Osteocyte (in vitro differentiated cells): Measurements from ENCODE around the gene DYNC2H1. TPM values are rescaled to one million over a fixed set of nuclear protein-coding genes. Genes with fewer than 3 reads are reported as not detected.
A peak's percentile ranks its signal among the peaks of the same experiment; 100 is the strongest.
"Not testable (repeated sequence)": the region's sequence is repeated elsewhere in the genome, so short reads cannot be mapped to it uniquely, and the experiment has no call there.

ENCODE experiments used
- DNase-seq: peaks from one replicate; pipeline ENCODE4 v3.0.0; 2021; ENCODE audit warnings: mixed read lengths; ENCODE audit not compliant: unreplicated experiment; ENCODE audit errors: extremely low spot score
- H3K27ac Mint-ChIP-seq: one replicate; pipeline ENCODE4 v1.8.0; 2021; ENCODE audit warnings: mild to moderate bottlenecking, mixed read lengths; ENCODE audit not compliant: unreplicated experiment
- H3K27me3 Mint-ChIP-seq: one replicate; pipeline ENCODE4 v1.8.0; 2021; ENCODE audit warnings: mixed read lengths; ENCODE audit not compliant: unreplicated experiment
- H3K36me3 Mint-ChIP-seq: one replicate; pipeline ENCODE4 v1.8.0; 2021; ENCODE audit warnings: mixed read lengths; ENCODE audit not compliant: unreplicated experiment
- H3K4me1 Mint-ChIP-seq: one replicate; pipeline ENCODE4 v1.8.0; 2021; ENCODE audit warnings: mixed read lengths; ENCODE audit not compliant: unreplicated experiment
- H3K4me3 Mint-ChIP-seq: one replicate; pipeline ENCODE4 v1.8.0; 2021; ENCODE audit warnings: mild to moderate bottlenecking, moderate library complexity, mixed read lengths; ENCODE audit not compliant: unreplicated experiment
- H3K9me3 Mint-ChIP-seq: one replicate; pipeline ENCODE4 v1.8.0; 2021; ENCODE audit warnings: mixed read lengths; ENCODE audit not compliant: unreplicated experiment
- CTCF ChIP-seq: fragments of 200-600 bp; sonication (generic); IDR thresholded peaks from 2 replicates; pipeline ENCODE4 v1.5.0; 2021; ENCODE audit warnings: antibody characterized with exemption, mild to moderate bottlenecking, moderate library complexity
- total RNA-seq: library from RNA; stranded (reverse); gene quantifications from 2 replicates; pipeline ENCODE4 v1.2.1, GENCODE V29; 2021

The DYNC2H1 gene
- total RNA-seq, 1 donor from 2014 or later = 23.4 TPM

GRCh38 chr11:103368145-103368544 lies 258.9 kb downstream of the DYNC2H1 start:
- Mint-ChIP-seq H3K36me3 (peaks cover 13% of the 10 kb centered on the region), H3K9me3 (peaks cover 8% of the 10 kb centered on the region), H3K4me3 (no peak overlapping the region), H3K27me3 (no peaks in the 10 kb centered on the region), H3K4me1 (peaks cover 26% of the 10 kb centered on the region), H3K27ac (peak overlapping the region; percentile 27)
- no peak for TF ChIP-seq CTCF
- DNase-seq = no peak

DNA sequence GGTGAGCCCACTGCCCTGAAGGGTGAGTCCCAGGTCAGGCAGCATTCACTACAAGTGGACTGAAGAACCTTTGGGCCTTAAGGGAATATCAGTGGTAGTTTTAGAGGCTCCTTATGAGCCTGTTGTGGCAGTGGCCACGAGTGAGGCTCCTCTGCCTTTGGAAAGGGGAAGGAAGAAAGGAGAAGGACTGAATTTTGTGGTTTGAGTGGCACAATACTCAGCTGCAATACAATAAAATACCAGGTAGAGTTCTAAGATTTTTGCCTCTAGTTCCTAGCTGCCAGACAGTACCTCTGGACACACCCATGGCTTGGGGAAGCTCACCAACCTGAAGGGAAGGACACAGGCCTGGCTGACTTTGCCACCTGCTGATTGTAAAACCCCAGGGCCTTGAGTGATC lies 260.9 kb downstream of the DYNC2H1 start:
- Mint-ChIP-seq H3K36me3 (peaks cover 16% of the 10 kb centered on the region), H3K4me1 (peaks cover 10% of the 10 kb centered on the region), H3K9me3 (peaks cover 23% of the 10 kb centered on the region), H3K27ac (no peak overlapping the region), H3K4me3 (no peak overlapping the region), H3K27me3 (no peaks in the 10 kb centered on the region)
- no peak for DNase-seq
- no peak for TF ChIP-seq CTCF

DNA sequence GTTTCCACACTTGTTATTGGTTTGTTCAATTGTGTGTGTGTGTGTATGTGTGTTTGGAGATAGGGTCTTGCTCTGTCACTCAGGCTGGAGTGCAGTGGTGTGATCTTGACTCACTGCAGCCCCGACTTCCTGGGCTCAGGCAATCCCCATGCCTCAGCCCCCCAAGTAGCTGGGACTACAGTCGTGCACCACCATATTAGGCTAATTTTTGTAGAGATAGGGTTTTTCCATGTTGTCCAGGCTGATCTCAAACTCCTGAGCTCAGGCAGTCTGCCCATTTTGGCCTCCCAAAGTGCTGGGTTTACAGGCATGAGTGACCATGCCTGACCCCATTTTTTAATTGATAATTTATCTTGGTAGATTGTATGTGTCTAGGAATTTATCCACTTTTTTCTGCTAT lies 263.7 kb downstream of the DYNC2H1 start:
- Mint-ChIP-seq H3K27me3 (no peaks in the 10 kb centered on the region), H3K4me1 (peaks cover 5% of the 10 kb centered on the region), H3K4me3 (no peak overlapping the region), H3K9me3 (peaks cover 36% of the 10 kb centered on the region), H3K36me3 (peaks cover 18% of the 10 kb centered on the region), H3K27ac (no peak overlapping the region)
- DNase-seq = no peak
- no peak for TF ChIP-seq CTCF

DNA sequence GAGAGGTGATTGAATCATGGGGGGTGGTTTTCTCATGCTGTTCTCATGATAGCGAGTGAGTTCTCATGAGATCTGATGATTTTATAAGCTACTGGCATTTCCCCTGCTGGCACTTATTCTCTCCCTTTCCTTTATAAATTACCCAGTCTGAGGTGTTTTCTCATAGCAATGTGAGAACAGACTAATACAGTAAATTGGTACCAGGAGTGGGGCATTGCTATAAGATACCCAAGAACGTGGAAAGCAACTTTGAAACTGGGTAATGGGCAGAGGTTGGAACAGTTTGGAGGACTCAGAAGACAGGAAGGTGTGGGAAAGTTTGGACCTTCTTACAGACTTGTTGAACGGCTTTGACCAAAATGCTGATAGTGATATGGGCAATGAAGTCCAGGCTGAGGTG lies 265.0 kb downstream of the DYNC2H1 start:
- Mint-ChIP-seq H3K9me3 (peaks cover 36% of the 10 kb centered on the region), H3K36me3 (peaks cover 18% of the 10 kb centered on the region)
- not testable (repeated sequence) for DNase-seq, H3K27ac Mint-ChIP-seq, H3K4me1 Mint-ChIP-seq, H3K27me3 Mint-ChIP-seq, H3K4me3 Mint-ChIP-seq

GRCh38 chr11:103378931-103379330 lies 269.7 kb downstream of the DYNC2H1 start:
- no peak overlapping the region for H3K4me3 Mint-ChIP-seq
- peaks cover 7% of the 10 kb centered on the region for H3K36me3 Mint-ChIP-seq
- peaks cover 20% of the 10 kb centered on the region for H3K9me3 Mint-ChIP-seq
- H3K4me1 Mint-ChIP-seq = no peaks in the 10 kb centered on the region
- H3K27ac Mint-ChIP-seq = no peak overlapping the region
- no peaks in the 10 kb centered on the region for H3K27me3 Mint-ChIP-seq
- DNase-seq = no peak
- TF ChIP-seq CTCF = no peak

GRCh38 chr11:103380031-103380430 lies 270.8 kb downstream of the DYNC2H1 start:
- no peak for TF ChIP-seq CTCF
- Mint-ChIP-seq H3K9me3 (peaks cover 13% of the 10 kb centered on the region), H3K4me3 (no peak overlapping the region), H3K27me3 (no peaks in the 10 kb centered on the region), H3K4me1 (peaks cover 7% of the 10 kb centered on the region), H3K36me3 (peaks cover 2% of the 10 kb centered on the region), H3K27ac (no peak overlapping the region)
- no peak for DNase-seq
